Inflammatory macrophage treated with lipopolysaccharide for 4 hours (primary cell): ENCODE results near the gene SLC26A9.
"Not testable (repeated sequence)": the region's sequence is repeated elsewhere in the genome, so short reads cannot be mapped to it uniquely, and the experiment has no call there.

Source experiments
- DNase-seq: peaks from one replicate; pipeline ENCODE4 v3.0.0-alpha.2; 2020

The SLC26A9 gene

DNA sequence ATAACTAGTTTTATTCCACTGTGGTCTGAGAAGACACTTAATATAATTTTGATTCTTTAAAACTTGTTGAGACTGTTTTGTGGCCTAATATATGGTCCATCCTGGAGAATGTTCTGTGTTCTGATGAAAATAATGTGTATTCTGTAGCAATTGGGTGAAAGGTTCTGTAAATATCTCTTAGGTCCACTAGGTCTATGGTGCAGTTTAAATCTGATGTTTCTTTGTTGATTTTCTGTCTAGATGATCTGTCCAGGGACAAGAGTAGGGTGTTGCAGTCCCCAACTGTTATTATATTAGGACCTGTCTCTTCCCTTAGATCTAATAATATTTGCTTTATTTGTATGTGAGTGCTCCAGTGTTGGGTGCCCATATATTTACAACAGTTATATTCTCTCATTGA is 59.5 kb downstream of the SLC26A9 start:
- no peak for DNase-seq

DNA sequence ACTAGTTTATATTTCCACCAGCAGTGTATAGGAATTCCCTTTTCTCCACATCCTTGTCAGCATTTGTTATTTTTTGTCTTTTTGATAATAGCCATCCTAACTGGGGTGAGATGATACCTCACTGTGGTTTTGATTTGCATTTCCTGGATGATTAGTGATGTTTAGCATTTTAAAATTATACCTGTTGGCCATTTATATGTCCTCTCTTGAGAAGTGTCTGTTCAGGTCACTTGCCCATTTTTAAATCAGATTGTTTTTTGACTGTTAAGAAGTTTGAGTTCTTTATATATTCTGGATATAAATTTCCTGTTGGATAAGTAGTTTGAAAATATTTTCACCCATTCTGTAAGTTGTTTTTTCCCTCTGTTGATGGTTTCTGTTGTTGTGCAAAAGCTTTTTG is 62.3 kb downstream of the SLC26A9 start:
- no peak for DNase-seq

DNA sequence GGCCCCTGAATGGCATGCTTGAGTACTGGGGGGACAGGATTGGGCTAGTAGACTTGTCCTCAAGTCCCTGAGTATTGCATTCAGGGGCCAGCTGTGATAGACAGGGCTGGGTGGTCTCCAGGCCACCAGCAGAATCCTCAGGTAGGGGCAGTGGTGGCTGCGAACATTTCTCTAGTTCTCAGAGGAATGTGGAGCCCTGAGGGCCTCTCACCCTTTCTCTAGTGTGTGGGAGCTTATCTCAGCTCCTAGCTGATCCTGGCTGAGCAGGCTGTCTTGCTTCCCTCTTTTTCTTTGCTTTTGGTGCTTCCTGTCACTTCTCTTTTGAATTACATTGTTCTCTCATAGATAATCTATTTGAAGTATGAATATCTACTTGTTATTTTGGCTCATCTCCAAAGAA is 63.3 kb downstream of the SLC26A9 start:
- no peak for DNase-seq

DNA sequence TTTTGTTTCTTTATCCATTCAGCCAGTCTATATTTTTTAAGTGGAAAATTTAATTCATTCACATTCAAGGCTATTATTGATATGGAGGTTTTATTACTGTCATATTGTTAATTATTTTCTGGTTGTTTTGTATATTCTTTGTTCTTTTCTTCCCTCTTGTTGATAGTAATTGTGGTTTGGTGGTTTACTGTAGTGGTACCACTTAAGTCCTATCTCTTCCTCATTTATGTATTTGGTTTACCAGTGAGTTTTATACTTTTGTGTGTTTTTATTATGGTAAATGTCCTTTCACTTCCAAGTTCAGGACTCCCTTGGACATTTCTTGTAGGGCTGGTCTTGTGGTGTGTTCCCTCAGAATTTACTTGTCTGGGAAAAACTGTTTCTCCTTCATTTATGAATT is 65.2 kb downstream of the SLC26A9 start:
- DNase-seq, result no peak

DNA sequence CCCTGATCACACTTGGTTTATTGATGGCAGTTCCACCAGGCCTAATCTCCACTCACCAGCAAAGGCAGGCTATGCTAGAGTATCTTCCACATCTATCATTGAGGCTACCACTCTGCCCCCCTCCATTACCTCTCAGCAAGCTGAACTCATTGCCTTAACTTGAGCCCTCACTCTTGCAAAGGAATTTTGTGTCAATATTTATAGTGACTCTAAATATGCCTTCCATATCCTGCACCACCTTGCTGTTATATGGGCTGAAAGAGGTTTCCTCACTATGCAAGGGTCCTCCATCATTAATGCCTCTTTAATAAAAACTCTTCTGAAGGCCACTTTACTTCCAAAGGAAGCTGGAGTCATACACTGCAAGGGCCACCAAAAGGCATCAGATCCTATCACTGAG is 70.1 kb downstream of the SLC26A9 start:
- DNase-seq, result not testable (repeated sequence)

DNA sequence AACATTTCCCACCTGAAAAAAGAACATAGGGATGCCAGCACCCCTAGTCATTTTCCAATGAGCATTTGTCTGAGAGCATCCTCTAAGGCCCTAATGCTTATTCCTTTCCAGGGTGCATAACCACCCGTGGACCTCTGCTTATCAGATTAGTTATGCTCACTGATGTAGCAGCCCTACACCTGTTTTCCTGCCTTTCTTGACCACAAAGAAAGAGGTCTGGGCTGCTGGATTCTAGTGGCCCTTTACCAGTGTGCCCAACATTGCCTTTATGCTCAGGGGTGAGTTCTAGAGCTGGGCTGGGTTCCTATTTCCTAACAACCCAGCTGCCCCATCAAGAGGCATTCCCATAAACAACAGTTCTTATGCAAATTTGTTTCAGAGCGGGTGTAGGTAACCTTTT is 73.0 kb downstream of the SLC26A9 start:
- no peak for DNase-seq
